ENCODE measurements around the gene RAPGEF2. TPM values are rescaled to one million over a fixed set of nuclear protein-coding genes. Genes with fewer than 3 reads are reported as not detected.

Gene RAPGEF2
- total and polyA plus RNA-seq, 2 donors (not counting 1 experiment from before 2014, with no cell fraction given) = 10.9 to 45.8 TPM

DNA sequence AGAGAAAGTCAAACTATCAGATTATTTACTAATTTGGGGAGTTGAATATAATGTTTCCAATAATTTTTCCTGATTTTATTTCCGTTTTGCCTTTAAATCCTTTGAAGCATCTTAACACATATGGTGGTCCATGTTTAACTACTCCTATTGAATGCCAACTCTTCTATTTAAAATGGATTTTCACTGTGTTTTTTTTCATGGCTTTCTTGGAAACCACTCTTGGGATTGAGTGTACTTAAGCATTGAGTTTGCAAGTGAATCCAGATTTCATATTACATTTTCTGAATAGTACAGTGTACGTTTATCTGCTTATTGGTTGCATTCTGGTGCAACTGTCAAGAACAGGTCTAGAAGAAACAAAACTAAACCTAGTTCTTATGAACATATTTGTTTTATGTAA, 45.6 kb downstream of the RAPGEF2 start:
- Histone ChIP-seq H3K27ac (ENCODE audit: low read length in 2 of 2) (no peak overlapping the region), H3K9ac (ENCODE audit: low read length) (no peak overlapping the region), H3K36me3 (replicated peaks in 1 of 2; ENCODE audit: control extremely low read depth in 1 of 2, control insufficient read depth in 1 of 2, extremely low read depth in 1 of 2, insufficient read depth in 2 of 2, low read length in 1 of 2) (no peaks in the 10 kb centered on the region), H2AFZ (ENCODE audit: insufficient read depth, low read depth, low read length, poor library complexity, severe bottlenecking) (no peak overlapping the region), H3K4me2 (replicated peaks; ENCODE audit: low read depth, low read length, poor library complexity, severe bottlenecking) (no peak overlapping the region), H3K27me3 (replicated peaks in 1 of 4; ENCODE audit: control extremely low read depth in 1 of 4, control insufficient read depth in 3 of 4, insufficient read depth in 4 of 4, low read length in 3 of 4) (no peaks in the 10 kb centered on the region), H3K79me2 (ENCODE audit: control insufficient read depth, insufficient read depth, low read length) (peaks cover 55% of the 10 kb centered on the region), H3K9me3 (ENCODE audit: control extremely low read depth in 1 of 3, control insufficient read depth in 2 of 3, insufficient read depth in 1 of 3, low read length in 2 of 3) (no peaks in the 10 kb centered on the region), H3K4me1 (ENCODE audit: control insufficient read depth in 2 of 2, insufficient read depth in 2 of 2, low read length in 2 of 2) (peaks cover 8 to 16% of the 10 kb centered on the region in 2 donors), H3K4me3 (ENCODE audit: control extremely low read depth in 1 of 5, extremely low read depth in 1 of 5, insufficient read depth in 1 of 5, low read depth in 2 of 5, low read length in 4 of 5) (no peak overlapping the region), H4K20me1 (ENCODE audit: control insufficient read depth, insufficient read depth, low read length, poor library complexity, severe bottlenecking) (peaks cover 19% of the 10 kb centered on the region)
- Mint-ChIP-seq H3K27me3 (no peaks in the 10 kb centered on the region), H3K4me3 (no peak overlapping the region), H3K9me3 (ENCODE audit: insufficient read depth) (no peaks in the 10 kb centered on the region), H3K4me1 (peaks cover 32% of the 10 kb centered on the region), H3K27ac (no peak overlapping the region)
- intact Hi-C loops (cut with micrococcal nuclease) = no loop called here
- ATAC-seq (ENCODE audit: low read depth) = no peak
- DNase-seq = no peak
- TF ChIP-seq EZH2 (IDR thresholded peaks at IDR 0.05; ENCODE audit: borderline replicate concordance, insufficient read depth, low read depth, low read length, poor library complexity, severe bottlenecking) = no peak
- ChIA-PET CTCF (interaction anchor here (1.2 kb wide), 1 partner anchor 16 kb away, joined by 3 read pairs; no protein-coding TSS in a partner anchor), POLR2A (no interaction called here)
- WGBS (ENCODE audit: insufficient coverage) = no CpG with 5 or more reads among the region's 2 CpGs

DNA sequence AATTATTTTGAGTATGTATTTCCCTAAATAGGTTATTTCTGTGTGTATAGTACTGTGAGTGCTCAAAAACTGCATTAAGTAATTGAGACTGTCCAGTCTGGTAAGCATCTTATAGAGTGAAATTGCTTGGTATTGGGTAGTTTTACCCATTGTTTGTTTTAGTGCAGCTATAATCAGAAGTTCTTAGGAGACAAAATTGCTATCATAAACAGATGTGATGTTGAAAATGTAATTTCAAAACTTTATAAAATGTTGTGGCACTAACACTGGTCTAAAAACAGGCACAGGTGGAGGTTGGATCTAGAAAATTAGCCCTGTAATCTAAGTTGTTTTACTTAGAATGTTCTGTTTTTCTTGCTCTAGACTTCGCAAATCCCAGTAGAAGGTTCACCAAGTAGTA, 46.8 kb downstream of the RAPGEF2 start:
- WGBS (ENCODE audit: insufficient coverage) = no CpG with 5 or more reads among the region's 1 CpG
- no peak for TF ChIP-seq EZH2 (IDR thresholded peaks at IDR 0.05; ENCODE audit: borderline replicate concordance, insufficient read depth, low read depth, low read length, poor library complexity, severe bottlenecking)
- TF ChIP-seq, protein P1, sequence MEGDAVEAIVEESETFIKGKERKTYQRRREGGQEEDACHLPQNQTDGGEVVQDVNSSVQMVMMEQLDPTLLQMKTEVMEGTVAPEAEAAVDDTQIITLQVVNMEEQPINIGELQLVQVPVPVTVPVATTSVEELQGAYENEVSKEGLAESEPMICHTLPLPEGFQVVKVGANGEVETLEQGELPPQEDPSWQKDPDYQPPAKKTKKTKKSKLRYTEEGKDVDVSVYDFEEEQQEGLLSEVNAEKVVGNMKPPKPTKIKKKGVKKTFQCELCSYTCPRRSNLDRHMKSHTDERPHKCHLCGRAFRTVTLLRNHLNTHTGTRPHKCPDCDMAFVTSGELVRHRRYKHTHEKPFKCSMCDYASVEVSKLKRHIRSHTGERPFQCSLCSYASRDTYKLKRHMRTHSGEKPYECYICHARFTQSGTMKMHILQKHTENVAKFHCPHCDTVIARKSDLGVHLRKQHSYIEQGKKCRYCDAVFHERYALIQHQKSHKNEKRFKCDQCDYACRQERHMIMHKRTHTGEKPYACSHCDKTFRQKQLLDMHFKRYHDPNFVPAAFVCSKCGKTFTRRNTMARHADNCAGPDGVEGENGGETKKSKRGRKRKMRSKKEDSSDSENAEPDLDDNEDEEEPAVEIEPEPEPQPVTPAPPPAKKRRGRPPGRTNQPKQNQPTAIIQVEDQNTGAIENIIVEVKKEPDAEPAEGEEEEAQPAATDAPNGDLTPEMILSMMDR (IDR thresholded peaks at IDR 0.05) = no peak
- no peak overlapping the region for H2AFZ ChIP-seq (ENCODE audit: insufficient read depth, low read depth, low read length, poor library complexity, severe bottlenecking)
- H3K4me1 ChIP-seq (ENCODE audit: control insufficient read depth in 2 of 2, insufficient read depth in 2 of 2, low read length in 2 of 2) = peaks cover 8 to 16% of the 10 kb centered on the region in 2 donors
- no peak overlapping the region for H3K4me2 ChIP-seq (replicated peaks; ENCODE audit: low read depth, low read length, poor library complexity, severe bottlenecking)
- no peaks in the 10 kb centered on the region for H3K27me3 ChIP-seq (replicated peaks in 1 of 4; ENCODE audit: control extremely low read depth in 1 of 4, control insufficient read depth in 3 of 4, insufficient read depth in 4 of 4, low read length in 3 of 4)
- no peaks in the 10 kb centered on the region for H3K9me3 Mint-ChIP-seq (ENCODE audit: insufficient read depth)
- H3K27me3 Mint-ChIP-seq = no peaks in the 10 kb centered on the region
- ChIA-PET CTCF (interaction anchor here (1.2 kb wide), 1 partner anchor 17 kb away, joined by 3 read pairs; no protein-coding TSS in a partner anchor), POLR2A (no interaction called here)
- no peaks in the 10 kb centered on the region for H3K36me3 ChIP-seq (replicated peaks in 1 of 2; ENCODE audit: control extremely low read depth in 1 of 2, control insufficient read depth in 1 of 2, extremely low read depth in 1 of 2, insufficient read depth in 2 of 2, low read length in 1 of 2)
- no peak overlapping the region for H3K9ac ChIP-seq (ENCODE audit: low read length)
- no peak for DNase-seq
- H3K27ac Mint-ChIP-seq = no peak overlapping the region
- H3K9me3 ChIP-seq (ENCODE audit: control extremely low read depth in 1 of 3, control insufficient read depth in 2 of 3, insufficient read depth in 1 of 3, low read length in 2 of 3) = no peaks in the 10 kb centered on the region
- H4K20me1 ChIP-seq (ENCODE audit: control insufficient read depth, insufficient read depth, low read length, poor library complexity, severe bottlenecking) = peaks cover 15% of the 10 kb centered on the region
- peaks cover 51% of the 10 kb centered on the region for H3K79me2 ChIP-seq (ENCODE audit: control insufficient read depth, insufficient read depth, low read length)
- no peak for ATAC-seq (ENCODE audit: low read depth)
- intact Hi-C loops (cut with micrococcal nuclease) = no loop called here
- H3K4me3 ChIP-seq (ENCODE audit: control extremely low read depth in 1 of 5, extremely low read depth in 1 of 5, insufficient read depth in 1 of 5, low read depth in 2 of 5, low read length in 4 of 5) = no peak overlapping the region
- peaks cover 23% of the 10 kb centered on the region for H3K4me1 Mint-ChIP-seq
- H3K27ac ChIP-seq (ENCODE audit: low read length in 2 of 2) = no peak overlapping the region
- H3K4me3 Mint-ChIP-seq = no peak overlapping the region

Measured in B cell (primary cell).